OCI-LY7 (cell line): ENCODE results near the gene EP400. TPM values are rescaled to one million over a fixed set of nuclear protein-coding genes. Genes with fewer than 3 reads are reported as not detected.

Experiments used
- BruUV-seq: library from RNA; stranded (reverse); fragments of 400-500 nt; replicated peaks from 2 replicates; lab custom pipeline; 2021; lab: Mats Ljungman, UMichigan
- CTCF ChIA-PET: fragments of 300-600 bp; sonication (Branson Sonifier 250); formaldehyde crosslinking; loops from one replicate; lab custom pipeline; 2022; ENCODE audit warnings: antibody characterized with exemption; ENCODE audit not compliant: unreplicated experiment; lab: Charles Lee
- POLR2A ChIA-PET: fragments of 300-600 bp; sonication (Branson Sonifier 250); formaldehyde crosslinking; loops from one replicate; lab custom pipeline; 2022; ENCODE audit warnings: antibody characterized with exemption; lab: Charles Lee
- DNase-seq: peaks from one replicate; pipeline ENCODE4 v3.0.0-alpha.2; 2015; ENCODE audit warnings: low spot score
- H2AFZ ChIP-seq: fragments of 200-600 bp; sonication (generic), shearing (Covaris generic); 2 replicates; pipeline ENCODE4 v1.6.1; 2014; ENCODE audit warnings: mild to moderate bottlenecking, antibody characterized with exemption, low read length, moderate library complexity
- H3K27ac ChIP-seq: fragments of 200-600 bp; sonication (generic); 2 replicates; pipeline ENCODE4 v1.5.1; 2014; ENCODE audit warnings: mixed run types, low read depth, mild to moderate bottlenecking, moderate library complexity, low read length, inconsistent platforms; ENCODE audit not compliant: poor library complexity, severe bottlenecking
- H3K36me3 ChIP-seq: fragments of 200-600 bp; sonication (generic); 2 replicates; pipeline ENCODE4 v1.6.1; 2014; ENCODE audit warnings: mild to moderate bottlenecking, antibody characterized with exemption, low read length, moderate library complexity, mixed read lengths; ENCODE audit not compliant: insufficient read depth
- H3K4me1 ChIP-seq: fragments of 200-600 bp; sonication (generic); 2 replicates; pipeline ENCODE4 v1.5.1; 2014; ENCODE audit warnings: mild to moderate bottlenecking, low read length; ENCODE audit not compliant: insufficient read depth, poor library complexity, severe bottlenecking
- H3K4me2 ChIP-seq: fragments of 200-600 bp; sonication (generic); 2 replicates; pipeline ENCODE4 v1.6.1; 2014; ENCODE audit warnings: mild to moderate bottlenecking, low read length
- H3K4me3 ChIP-seq: fragments of 200-600 bp; sonication (generic); 2 replicates; pipeline ENCODE4 v1.5.1; 2014; ENCODE audit warnings: mild to moderate bottlenecking, low read depth, low read length; ENCODE audit not compliant: poor library complexity, severe bottlenecking
- H3K79me2 ChIP-seq: fragments of 200-600 bp; sonication (generic); 2 replicates; pipeline ENCODE4 v1.6.1; 2016; ENCODE audit warnings: low read depth, mild to moderate bottlenecking, low read length, moderate library complexity, mixed read lengths; ENCODE audit not compliant: insufficient read depth
- H3K9me2 ChIP-seq: fragments of 200-600 bp; sonication (generic); 2 replicates; pipeline ENCODE4 v1.6.1; 2016; ENCODE audit warnings: mild to moderate bottlenecking, low read length, mixed read lengths; ENCODE audit not compliant: insufficient read depth
- H3K9me3 ChIP-seq: fragments of 200-600 bp; sonication (generic); 2 replicates; pipeline ENCODE4 v1.6.1; 2014; ENCODE audit warnings: mild to moderate bottlenecking, mixed run types, low read length, mixed read lengths
- H4K20me1 ChIP-seq: fragments of 200-600 bp; sonication (generic); 2 replicates; pipeline ENCODE4 v1.6.1; 2014; ENCODE audit warnings: mild to moderate bottlenecking, antibody characterized with exemption, low read length, moderate library complexity, mixed read lengths; ENCODE audit not compliant: insufficient read depth
- EZH2phosphoT487 ChIP-seq: fragments of 200-600 bp; sonication (generic); IDR thresholded peaks from 2 replicates; pipeline ENCODE4 v1.6.1; 2018; ENCODE audit warnings: low read depth, borderline replicate concordance, mild to moderate bottlenecking, mixed run types, antibody characterized with exemption, low read length, moderate library complexity, mixed read lengths
- intact Hi-C: fragments of 100-400 bp; cut with micrococcal nuclease; formaldehyde crosslinking; loops from one replicate; pipeline ENCODE4 v1.10.0; 2022; ENCODE audit not compliant: unreplicated experiment
- total RNA-seq, 2 experiments: library from RNA; depleted of rRNA in 1 of 2; stranded (reverse); fragments of >200 nt in 1 of 2; shearing (Covaris generic) in 1 of 2; gene quantifications; 2 replicates each; pipeline ENCODE4 v1.2.3, GENCODE V29; 2014 to 2022
- TF ChIP-seq, protein P1 (sequence below): fragments of 200-600 bp; sonication (generic); conservative IDR thresholded peaks from 2 replicates; pipeline ENCODE4 v1.5.1; 2014; ENCODE audit warnings: mild to moderate bottlenecking, antibody characterized with exemption, low read length, moderate library complexity, mixed read lengths

EP400 gene
- total RNA-seq, 2 experiments from 2014 or later = 20.7 to 56.2 TPM

DNA sequence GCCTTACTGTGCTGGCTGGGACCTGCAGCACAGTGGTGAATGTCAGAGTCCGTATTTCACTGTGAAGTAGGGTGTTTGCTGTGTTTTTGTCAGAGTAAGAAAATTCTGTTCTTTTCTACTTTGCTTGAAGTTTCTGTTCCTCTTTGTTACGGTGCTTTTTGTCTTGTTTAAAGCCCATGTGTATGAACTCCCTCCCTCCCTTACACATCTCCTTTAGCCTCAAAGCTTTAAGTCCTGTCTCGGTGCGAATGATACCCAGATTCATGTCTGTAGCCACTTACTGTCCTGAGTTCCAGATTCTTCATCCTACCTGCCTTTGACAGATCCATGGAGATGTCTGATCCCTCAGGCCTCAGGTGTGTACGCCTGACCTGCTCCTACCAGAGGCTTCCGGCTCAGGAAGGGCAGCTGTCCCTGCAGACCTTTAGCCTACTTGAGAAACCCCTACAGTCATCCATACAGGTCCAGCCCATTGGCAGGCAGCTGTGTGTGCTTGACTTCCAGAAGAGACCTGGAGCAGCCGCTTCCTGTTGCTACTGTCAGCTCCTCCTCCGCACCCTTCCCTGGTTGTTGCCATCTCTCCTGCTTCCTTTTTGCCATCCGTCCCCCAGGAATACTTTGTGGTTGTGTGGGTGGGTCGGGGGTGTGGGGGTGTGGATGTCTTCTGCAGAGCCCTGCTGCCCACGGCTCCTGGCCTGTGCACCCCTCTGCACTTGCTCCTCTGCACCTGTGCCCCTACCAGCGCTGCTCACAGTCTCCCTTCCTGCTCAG, 121.5 kb downstream of the EP400 start:
- ChIA-PET CTCF (no interaction called here), POLR2A (interaction anchor here (0.5 to 1.8 kb wide), 3 partner anchors 12 to 105 kb away, joined by 3 to 4 read pairs (median 3); no protein-coding TSS in a partner anchor)
- peak; percentile 84 for DNase-seq
- peak overlapping the region; percentile 54 for H3K4me3 ChIP-seq
- peaks cover 56% of the 10 kb centered on the region for H3K36me3 ChIP-seq
- no peak for TF ChIP-seq EZH2phosphoT487
- TF ChIP-seq, protein P1, sequence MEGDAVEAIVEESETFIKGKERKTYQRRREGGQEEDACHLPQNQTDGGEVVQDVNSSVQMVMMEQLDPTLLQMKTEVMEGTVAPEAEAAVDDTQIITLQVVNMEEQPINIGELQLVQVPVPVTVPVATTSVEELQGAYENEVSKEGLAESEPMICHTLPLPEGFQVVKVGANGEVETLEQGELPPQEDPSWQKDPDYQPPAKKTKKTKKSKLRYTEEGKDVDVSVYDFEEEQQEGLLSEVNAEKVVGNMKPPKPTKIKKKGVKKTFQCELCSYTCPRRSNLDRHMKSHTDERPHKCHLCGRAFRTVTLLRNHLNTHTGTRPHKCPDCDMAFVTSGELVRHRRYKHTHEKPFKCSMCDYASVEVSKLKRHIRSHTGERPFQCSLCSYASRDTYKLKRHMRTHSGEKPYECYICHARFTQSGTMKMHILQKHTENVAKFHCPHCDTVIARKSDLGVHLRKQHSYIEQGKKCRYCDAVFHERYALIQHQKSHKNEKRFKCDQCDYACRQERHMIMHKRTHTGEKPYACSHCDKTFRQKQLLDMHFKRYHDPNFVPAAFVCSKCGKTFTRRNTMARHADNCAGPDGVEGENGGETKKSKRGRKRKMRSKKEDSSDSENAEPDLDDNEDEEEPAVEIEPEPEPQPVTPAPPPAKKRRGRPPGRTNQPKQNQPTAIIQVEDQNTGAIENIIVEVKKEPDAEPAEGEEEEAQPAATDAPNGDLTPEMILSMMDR = no peak
- BruUV-seq = no TSS peak
- intact Hi-C loops = loop anchor here (1.0 kb wide), 1 partner anchor 14 kb away; no protein-coding TSS in a partner anchor
- H3K79me2 ChIP-seq = no peaks in the 10 kb centered on the region; the same call in 1 of the 2 replicates
- H3K27ac ChIP-seq = peak overlapping the region; percentile 96
- peak overlapping the region; percentile 85 for H3K4me2 ChIP-seq
- no peaks in the 10 kb centered on the region for H3K9me3 ChIP-seq
- H2AFZ ChIP-seq = no peak overlapping the region
- H3K9me2 ChIP-seq = no peaks in the 10 kb centered on the region
- no peaks in the 10 kb centered on the region for H4K20me1 ChIP-seq
- peaks cover 54% of the 10 kb centered on the region for H3K4me1 ChIP-seq

DNA sequence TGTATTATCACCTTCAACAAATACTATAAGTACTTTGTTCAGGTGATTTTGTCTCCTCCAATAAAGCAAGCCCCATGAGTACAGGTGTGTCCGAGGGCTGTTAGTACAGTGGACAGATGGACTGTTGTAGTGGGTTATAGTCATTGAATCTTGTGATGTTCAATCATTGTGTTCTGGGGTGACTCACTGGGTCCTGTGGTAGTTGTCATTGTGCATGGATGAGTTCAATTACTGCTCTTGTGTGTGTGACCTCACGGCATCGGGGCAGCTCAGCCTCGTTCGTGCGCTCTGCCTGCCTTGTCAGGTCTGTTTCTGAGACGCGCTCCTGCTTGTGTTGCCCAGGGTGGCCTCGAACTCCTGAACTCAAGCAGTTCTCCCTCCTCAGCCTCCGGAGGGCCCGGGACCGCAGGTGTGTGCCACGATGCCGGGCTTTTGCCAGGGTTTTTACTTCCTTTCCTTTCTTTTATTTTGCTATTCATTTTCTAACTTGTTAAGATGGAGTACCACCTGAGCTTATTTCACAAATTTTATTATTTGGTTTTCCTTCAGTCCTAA, 122.2 kb downstream of the EP400 start:
- CTCF ChIA-PET = no interaction called here
- peak overlapping the region; percentile 96 for H3K27ac ChIP-seq
- H3K79me2 ChIP-seq = no peaks in the 10 kb centered on the region; the same call in 1 of the 2 replicates
- H2AFZ ChIP-seq = no peak overlapping the region
- POLR2A ChIA-PET = interaction anchor here (0.5 to 1.8 kb wide), 2 partner anchors 15 to 105 kb away, joined by 3 read pairs; no protein-coding TSS in a partner anchor
- intact Hi-C loops = loop anchor here (1.0 kb wide), 1 partner anchor 13 kb away; no protein-coding TSS in a partner anchor
- no peak for DNase-seq
- BruUV-seq = no TSS peak
- H3K9me2 ChIP-seq = no peaks in the 10 kb centered on the region
- H3K9me3 ChIP-seq = no peaks in the 10 kb centered on the region
- no peaks in the 10 kb centered on the region for H4K20me1 ChIP-seq
- peaks cover 47% of the 10 kb centered on the region for H3K4me1 ChIP-seq
- H3K4me3 ChIP-seq = peak overlapping the region; percentile 54
- TF ChIP-seq EZH2phosphoT487 = no peak
- TF ChIP-seq, protein P1 = no peak
- peaks cover 58% of the 10 kb centered on the region for H3K36me3 ChIP-seq
- H3K4me2 ChIP-seq = peak overlapping the region; percentile 85
